Limb (tissue), 2 donors: ENCODE data around the gene SNX1.
"Not testable (repeated sequence)": the region's sequence is repeated elsewhere in the genome, so short reads cannot be mapped to it uniquely, and the experiment has no call there.

Source experiments
- DNase-seq, 2 donors: peaks; one replicate each; pipeline ENCODE4 v3.0.0-alpha.2; 2016; ENCODE audit errors: extremely low spot score in 2 of 2

Gene SNX1

DNA sequence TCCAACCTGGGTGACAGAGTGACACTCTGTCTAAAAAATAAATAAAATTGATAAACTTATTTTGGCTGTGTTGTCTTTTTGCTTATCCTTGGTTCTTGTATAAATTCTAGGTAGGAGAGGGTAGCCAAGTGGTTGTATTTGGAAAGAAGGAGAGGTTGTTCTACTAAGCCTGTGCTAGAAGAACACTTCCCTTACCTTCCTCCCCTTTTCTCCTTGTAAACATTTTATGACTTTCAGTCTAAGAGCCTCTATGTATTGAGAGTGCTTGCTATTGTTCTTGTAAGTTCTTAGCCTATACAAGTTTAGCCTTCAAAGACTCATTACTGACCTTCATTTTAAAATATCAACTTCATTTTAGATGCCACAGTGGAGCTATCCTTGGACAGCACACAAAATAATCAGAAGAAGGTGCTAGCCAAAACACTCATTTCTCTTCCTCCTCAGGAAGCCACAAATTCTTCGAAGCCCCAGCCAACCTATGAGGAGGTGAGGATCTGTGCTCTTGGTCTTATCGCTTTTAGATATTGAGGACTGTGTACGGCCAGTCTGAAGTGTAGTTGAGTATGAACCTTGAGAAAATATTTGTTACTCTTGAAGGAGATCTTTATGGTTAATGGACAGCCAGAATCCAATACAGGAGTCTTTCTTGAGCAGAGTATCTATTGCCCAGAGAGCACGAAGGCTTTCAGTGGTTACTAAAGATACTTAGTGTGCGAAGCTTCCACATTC lies 22.1 kb downstream of the SNX1 start:
- DNase-seq = no peak

DNA sequence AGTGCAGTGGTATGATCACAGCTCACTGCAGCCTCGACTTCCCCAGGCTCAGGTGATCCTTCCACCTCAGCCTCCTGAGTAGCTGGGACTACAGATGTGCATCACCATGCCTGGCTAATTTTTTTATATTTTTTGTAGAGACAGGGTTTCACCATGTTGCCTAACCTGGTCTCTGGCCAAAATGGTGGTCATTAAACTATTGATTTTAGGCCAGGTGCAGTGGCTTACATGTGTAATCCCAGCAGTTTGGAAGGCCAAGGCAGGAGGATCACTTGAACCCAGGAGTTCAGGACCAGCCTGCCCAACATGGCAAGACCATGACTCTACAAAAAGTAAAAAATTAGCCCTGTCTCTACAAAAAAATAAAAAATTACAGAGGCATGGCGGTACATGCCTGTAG lies 24.5 kb downstream of the SNX1 start:
- DNase-seq = not testable (repeated sequence)

DNA sequence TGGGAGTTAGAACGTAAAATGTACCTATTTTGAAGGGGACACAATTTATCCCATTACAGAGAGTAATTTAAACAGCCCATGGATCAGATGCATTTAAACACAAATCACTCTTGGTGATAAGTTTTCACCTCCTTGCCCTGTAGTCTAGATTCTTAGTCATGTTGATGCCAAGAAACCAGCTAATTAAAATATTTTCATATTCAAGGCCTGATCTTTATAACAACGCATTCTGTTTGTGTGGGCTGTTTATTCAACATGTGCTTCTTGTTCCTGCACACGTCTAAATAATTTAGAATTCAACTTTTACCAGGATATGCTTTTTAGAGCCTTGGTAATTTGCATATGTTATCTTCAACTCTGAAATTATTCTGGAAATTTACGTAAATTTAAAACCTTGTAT lies 25.8 kb downstream of the SNX1 start:
- no peak for DNase-seq

DNA sequence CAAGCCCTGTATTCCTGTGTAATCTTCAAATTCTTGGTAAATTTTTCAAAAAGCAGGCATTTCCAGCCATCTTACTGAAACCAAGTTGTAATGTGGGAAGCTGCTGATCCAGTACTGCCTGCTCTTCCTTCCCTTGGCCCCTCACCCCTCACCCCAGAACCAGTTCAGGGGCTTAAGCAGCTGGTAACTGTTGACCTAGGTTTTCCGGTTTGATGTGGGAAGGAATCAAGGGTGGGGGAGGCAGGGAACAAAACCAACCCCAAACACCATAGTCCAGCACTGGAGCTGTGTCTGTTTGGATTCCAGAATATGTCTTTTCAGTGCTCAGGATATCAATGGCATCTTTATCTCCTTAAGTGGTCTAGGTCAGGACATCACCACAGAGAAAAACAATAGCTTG lies 26.7 kb downstream of the SNX1 start:
- DNase-seq = no peak

DNA sequence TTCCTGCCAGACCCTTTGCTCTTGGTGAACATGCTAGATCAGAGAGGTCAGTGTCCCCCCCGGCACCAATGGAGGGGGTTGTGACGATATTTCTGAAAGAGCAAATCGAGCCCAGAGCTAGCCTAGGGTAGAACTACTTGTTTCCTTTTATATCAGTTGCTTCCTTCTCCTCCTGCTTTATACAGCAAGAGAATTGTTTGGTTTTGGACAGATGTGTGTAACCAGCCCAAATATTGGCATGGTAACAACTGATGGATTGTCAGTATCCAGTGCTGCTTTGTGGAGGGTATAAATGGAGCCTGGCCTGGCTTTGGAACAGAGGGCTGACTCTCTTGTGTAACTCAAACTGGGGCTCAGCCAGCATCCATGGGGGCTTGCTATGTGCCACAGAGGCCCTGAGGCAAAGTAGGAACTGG lies 27.2 kb downstream of the SNX1 start:
- DNase-seq = no peak

DNA sequence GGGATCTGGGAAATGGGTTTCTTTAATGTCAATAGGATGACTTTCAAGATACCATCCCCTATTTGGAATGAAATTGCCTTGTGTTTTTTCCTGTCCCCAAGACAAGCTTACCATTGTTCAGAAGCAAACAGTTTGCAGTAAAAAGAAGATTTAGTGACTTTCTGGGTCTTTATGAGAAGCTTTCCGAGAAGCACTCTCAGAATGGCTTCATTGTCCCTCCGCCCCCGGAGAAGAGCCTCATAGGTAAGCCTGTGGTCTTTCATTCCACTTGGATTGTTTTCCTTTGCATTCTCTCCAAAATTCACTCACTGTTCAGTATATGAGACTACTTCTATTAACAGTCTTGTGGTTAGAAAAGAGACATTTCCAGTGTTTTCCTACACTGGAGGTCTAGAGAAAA lies 30.2 kb downstream of the SNX1 start:
- DNase-seq = no peak

DNA sequence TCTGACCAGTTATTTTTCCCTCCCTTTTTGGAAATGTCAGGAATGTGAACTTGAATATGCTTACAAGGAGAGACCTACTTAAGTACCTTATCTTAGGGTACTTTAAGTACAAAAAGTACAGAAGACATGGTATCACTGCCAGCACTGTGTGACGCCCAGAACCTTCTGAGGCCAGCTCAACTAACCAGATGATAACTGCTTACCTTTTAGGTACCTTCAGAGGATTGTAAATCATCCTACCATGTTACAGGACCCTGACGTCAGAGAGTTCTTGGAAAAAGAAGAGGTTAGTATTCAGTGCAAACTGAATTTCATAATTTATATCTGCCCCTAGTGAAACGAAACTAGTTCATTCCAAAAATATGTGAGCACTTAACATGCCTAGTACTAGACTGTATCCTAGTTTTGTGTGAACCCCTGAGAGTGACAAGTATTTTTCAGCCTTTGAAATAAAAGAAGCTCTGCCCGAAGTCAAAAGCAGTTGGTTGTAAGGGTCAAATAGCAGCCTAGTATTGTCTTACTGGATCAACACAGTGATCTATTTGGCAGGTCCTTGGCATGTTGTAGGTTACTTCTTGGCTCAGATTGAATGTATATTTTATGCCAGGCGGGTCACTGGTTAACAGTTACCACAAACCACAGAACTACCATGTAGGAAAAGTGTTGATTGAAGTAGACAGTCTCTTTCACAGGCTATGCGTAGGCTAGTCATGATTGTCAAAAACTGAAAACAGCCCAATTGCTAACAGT lies 31.9 kb downstream of the SNX1 start:
- DNase-seq = no peak

DNA sequence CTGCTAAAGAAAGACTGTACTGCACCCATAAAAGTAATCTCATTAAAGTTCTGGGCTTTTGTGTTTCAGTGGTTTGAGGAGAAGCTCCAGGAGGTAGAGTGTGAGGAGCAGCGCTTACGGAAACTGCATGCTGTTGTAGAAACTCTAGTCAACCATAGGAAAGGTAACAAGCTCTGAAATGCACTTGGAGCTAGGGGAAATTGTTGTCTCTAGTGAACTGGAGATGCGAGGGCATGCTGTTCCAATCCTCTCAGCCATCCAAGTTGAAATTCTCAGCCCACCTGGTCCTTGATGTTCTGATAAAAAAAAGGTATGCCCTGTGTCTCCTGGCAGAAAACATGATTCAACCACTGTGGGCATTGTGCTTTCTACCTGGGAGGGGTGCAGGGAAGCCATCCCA lies 34.4 kb downstream of the SNX1 start:
- no peak for DNase-seq

DNA sequence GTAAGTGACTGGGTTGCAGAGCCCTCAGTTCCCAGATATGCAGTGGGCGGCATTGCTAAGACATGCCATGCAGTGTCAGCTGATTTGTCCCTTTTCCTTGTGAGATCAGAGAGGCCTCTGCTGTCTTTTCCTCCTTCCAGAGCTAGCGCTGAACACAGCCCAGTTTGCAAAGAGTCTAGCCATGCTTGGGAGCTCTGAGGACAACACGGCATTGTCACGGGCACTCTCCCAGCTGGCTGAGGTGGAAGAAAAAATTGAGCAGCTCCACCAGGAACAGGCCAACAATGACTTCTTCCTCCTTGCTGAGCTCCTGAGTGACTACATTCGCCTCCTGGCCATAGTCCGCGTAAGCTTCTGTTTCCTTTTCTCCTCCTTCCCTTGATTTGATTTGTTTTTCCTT lies 35.8 kb downstream of the SNX1 start:
- no peak for DNase-seq

DNA sequence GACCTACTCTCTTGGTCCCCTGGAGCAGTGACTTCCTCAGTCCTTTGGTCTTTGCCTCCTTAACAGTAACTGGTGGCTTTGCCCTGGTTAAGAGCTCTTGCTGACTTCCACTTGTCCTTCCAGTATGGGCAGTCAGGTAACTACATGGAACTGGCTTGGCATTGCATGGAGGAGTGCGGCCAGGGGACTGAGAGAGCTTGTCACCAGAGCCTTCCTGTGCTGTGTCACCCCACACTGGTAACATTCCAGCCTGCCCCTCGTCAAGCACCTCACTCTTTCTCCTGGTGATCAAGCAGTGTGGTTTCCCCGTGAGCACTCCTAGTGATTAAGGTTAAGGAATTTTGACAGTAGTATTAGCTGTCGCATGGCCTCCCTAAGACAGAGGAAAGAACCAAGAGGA lies 36.4 kb downstream of the SNX1 start:
- no peak for DNase-seq

DNA sequence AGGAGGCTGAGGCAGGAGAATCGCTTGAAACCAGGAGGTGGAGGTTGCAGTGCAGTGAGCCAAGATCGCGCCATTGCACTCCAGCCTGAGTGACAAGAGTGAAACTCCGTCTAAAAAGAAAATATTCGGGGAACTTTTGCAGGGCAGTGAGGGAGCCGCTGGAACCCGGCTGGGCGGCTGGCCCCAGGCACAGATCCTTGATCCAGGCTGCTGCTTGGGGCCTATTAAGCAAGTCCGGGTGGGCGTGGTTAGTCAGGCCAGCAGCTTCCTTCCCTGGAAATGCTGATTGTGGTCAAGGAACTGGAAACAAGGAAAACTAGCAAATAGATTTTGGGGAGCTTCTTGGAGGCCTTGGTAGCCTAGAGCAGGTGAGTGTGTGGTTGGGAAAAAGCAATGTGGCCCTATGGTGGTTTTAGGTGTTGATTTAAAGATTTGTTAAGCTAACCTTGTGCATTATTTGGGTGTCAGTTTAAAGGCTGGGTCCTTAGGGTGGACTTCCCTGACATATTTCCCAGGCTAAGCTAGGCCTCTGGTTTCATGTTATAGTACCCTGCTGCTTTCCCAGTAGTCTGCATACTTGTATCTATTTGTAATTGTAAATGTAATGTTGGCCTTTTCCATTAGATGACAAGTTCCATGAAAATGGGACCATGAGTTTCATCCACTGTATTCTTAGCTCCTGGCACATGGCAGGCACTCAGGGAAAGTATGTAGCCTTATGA lies 38.0 kb downstream of the SNX1 start:
- DNase-seq = no peak

DNA sequence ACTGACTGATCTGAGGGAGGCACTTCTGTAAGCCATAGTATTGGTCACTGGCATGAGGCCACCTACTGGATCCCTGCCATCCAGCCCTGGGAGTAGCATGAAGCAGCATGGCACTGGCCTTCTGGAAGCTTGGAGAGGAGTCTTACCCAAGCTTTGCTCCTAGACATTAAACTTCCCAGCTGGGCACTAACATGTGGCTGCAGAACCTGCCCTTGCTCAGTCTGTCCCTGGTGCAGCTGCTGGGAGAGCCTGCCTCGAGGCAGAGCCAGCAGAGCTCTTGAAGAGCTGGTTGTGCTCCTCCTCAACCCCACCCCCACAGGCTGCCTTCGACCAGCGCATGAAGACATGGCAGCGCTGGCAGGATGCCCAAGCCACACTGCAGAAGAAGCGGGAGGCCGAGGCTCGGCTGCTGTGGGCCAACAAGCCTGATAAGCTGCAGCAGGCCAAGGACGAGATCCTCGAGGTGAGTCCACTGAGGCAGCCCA lies 38.6 kb downstream of the SNX1 start:
- DNase-seq = no peak

DNA sequence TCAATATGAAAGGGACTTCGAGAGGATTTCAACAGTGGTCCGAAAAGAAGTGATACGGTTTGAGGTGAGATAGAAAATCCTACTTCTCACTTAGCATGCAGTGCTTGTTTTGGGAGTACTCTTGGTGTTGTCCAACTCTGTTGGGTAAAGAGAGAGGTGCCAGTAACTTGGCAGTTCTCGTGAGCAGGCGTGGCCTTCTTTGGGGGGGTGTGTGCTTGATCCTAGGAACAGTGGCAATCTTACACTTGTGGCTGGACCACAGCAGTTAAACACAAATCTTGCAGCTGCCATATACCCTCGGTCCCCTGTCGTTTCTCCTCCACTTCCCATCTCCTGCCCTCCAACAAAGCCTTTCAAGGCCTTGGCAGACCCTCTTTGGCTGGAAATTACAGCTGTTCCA lies 40.6 kb downstream of the SNX1 start:
- DNase-seq = no peak

DNA sequence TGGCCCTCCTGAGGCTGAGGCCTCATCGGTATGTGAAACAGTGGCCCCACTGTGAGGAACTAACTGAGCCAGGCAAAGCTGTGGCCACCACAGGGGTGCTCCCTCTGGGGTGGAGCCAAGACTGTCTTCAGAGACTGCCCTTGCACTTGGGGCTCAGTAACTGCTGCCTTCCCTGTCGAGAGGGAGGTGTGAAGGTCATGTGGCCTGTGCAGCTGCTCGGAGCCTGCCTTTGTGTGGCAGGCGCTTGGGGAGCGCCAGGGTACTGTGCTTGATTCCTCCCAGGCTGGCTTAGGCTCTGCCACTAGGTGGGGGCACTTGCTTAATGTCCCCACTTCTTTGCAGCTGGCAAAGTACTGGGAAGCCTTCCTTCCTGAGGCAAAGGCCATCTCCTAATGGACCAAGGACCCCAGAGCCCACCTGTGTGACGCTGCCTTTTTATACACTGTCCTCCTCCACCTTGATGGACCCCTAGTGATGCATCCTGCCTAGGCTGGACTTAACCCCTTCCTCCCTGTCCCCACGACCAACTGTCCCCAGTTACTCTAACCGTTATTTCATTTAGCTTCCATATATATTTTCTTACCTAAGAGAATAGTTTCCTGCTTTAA lies 41.5 kb downstream of the SNX1 start:
- no peak for DNase-seq

DNA sequence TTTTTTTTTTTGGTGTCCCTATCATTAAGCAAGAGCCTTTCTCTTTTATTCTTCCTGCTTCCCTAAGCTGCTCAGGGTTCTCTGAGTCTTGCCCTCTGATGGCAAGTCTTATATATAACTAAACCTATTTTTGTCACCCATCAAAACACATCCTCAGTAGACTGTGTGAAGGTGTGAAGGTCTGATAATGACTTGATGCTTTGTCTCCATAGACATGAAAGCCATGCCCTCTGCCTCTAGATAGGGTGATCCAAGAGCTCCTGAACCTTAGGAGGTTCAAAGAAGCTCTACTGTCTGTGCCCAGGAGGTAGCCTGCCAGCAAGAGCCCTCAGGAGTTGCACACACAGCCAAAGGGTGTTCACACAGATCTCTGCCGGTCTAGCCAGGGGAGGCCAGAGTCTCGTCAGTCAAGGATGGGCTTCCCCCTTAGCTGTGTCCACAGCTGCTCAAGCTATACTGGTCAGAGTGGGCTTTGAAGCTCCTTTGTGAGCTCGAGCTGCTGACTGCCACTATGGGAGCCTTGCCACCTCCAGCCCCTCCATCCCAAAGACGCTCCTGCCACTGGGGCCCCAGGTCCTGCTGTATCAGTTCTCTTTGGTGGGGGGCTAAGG lies 42.7 kb downstream of the SNX1 start:
- no peak for DNase-seq

DNA sequence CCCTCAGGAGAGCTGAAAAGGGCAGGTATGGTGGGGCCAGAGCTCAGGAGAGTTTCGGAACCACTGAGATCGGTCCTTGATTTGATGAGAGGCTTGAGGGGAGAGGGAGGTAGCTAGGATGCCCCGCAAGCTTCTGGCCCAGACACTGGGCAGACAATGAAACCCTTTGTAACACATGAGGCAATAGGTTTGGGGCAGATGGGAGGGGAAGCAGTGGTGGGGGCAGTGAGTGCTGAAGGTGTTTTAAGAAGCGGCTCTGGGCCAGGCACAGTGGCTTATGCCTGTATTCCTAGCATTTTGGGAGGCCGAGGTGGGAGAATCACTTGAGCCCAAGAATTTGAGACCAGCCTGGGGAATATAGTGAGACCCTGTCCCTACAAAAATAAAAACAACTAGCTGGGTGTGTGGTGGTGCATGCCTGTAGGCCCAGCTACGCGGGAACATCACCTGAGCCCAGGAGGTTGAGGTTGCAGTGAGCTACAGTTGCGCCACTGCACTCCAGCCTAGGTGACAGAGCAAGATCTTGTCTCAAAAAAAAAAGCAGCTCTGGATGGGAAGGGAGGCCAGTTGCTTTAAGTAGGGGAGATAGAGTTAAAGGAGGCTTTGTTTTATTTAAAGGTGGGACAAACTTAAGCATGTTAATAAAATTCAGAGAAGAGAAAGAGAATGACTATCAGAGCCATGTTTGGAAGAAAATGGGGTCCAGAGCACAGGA lies 46.2 kb downstream of the SNX1 start:
- DNase-seq = no peak

DNA sequence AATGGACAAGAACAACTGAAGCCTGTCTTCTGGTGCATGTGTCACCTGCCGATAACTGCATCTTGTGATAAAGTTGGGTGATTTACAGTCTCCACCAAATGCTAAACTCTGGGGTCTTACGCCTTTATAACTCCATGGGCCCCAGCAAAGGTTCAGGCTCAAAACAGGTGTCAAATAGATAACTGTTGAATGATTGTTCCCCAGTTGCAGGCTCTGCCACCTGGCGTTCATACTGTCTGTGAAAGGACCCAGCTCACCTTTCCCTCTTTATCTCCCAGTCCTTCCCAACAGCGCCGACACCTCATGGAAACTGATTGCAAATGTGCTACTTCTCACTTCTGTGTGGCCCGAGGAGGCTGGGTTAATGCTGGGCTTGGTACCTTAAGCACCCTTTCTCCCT lies 47.5 kb downstream of the SNX1 start:
- DNase-seq = no peak

DNA sequence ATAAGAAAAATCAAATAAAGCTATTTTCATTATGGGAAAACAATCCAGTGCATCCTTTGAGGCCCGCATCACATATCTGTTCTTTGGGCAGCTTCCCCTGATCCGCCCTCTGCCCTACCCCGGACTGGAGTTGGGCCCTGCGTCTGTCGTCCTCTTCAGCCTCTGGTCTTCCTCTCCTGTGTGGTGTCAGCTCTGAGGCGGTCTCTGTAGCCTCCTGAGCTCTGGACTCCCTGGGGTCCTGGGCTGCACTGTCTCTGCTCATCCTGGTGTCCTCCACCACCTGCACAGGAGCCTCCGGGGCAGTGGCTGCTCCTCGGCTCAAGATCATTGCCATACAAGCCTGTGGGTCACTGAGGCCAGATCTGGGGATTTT lies 48.4 kb downstream of the SNX1 start:
- DNase-seq = no peak

DNA sequence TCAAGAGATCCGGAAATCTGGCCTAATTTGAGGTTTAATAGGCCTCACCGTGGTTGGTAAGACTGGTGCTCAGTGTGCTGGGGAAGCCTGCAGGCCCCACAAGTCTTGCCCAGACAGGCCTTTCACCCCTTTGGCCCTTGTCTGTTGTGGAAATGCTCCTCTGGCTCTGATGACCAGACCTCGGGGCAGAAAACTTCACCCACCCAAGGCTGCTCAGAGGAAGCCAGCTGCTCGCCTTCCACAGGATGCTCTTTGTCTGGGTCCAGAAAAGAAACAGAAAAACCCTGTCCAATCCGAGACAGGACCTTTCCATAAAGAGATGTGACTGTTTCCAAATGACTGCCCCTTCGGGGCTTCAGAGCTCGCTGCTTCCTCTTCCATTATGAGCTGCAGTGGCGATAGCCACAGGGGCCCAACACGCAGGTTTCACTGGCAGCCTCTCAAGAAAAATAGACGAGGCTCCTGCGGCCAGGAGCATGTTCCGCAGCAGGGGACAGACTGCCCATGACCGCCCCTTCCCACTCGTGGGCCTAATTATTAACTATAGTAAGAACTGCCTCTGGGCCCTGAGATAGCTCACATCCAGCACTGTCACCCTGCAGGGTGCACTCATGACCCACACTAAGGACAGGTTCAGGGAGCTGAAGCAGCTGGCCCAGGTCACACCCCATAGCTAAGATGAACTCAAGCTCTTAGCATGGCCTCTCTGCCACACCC lies 48.9 kb downstream of the SNX1 start:
- no peak for DNase-seq

DNA sequence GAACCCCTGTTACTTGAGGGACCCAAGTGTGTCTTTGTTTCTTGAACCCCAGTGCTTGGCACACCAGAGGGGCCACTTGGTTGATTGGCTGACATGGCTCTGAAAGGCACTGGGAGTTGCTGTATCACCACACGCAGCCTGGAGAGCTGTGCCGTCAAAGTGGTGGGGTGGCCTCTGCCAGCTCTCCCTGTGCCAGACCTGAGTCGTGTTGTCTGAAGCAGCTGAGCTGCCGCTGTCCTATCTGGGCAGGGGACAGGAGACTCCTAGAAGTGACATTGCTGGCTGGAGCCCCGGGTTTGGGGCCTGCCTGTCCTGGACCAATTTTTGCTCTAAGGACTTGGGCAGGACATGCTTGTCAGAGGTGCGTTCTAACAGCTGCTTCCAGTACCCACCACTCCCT lies 50.3 kb downstream of the SNX1 start:
- DNase-seq = no peak
